Measurements from ENCODE around the gene EHBP1L1.

DNA sequence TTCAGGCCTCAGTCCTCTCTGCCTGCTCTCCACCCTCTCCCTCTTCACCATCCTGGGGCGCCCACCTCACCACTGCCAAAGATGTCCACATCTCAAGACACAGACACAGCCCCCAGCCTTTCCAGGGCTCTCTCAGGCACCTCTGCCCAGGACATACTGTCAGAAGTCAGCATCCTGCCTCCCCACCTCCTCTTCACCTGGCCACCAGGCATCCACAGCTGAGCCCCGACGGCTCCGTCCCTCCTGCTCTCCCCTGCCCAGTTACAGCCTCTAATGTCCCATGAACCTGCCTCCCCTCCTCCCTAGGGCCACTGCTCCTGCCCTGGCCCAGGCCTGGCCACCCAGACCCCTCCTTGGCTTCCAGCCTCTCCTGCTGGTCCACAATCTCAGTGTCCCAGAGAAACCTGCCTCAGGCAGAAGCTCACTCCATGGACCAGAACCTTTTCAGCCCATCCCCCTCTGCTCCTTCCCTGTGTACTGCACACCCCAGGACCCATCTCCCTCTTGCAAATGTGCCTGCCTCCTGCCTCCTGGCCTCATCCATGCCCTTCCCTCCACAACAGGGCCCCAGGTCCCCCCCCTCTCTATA, 20.9 kb upstream of the EHBP1L1 start:
- TF ChIP-seq, protein P1, sequence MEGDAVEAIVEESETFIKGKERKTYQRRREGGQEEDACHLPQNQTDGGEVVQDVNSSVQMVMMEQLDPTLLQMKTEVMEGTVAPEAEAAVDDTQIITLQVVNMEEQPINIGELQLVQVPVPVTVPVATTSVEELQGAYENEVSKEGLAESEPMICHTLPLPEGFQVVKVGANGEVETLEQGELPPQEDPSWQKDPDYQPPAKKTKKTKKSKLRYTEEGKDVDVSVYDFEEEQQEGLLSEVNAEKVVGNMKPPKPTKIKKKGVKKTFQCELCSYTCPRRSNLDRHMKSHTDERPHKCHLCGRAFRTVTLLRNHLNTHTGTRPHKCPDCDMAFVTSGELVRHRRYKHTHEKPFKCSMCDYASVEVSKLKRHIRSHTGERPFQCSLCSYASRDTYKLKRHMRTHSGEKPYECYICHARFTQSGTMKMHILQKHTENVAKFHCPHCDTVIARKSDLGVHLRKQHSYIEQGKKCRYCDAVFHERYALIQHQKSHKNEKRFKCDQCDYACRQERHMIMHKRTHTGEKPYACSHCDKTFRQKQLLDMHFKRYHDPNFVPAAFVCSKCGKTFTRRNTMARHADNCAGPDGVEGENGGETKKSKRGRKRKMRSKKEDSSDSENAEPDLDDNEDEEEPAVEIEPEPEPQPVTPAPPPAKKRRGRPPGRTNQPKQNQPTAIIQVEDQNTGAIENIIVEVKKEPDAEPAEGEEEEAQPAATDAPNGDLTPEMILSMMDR (IDR thresholded peaks at IDR 0.05), result no peak
- TF ChIP-seq EP300 (IDR thresholded peaks at IDR 0.05) (no peak), POLR2A (IDR thresholded peaks at IDR 0.05; ENCODE audit: low read depth) (no peak), POLR2AphosphoS5 (IDR thresholded peaks at IDR 0.05) (no peak)
